ENCODE data around the gene BTF3L4.
"Not testable (repeated sequence)": the region's sequence is repeated elsewhere in the genome, so short reads cannot be mapped to it uniquely, and the experiment has no call there.

Gene BTF3L4

DNA sequence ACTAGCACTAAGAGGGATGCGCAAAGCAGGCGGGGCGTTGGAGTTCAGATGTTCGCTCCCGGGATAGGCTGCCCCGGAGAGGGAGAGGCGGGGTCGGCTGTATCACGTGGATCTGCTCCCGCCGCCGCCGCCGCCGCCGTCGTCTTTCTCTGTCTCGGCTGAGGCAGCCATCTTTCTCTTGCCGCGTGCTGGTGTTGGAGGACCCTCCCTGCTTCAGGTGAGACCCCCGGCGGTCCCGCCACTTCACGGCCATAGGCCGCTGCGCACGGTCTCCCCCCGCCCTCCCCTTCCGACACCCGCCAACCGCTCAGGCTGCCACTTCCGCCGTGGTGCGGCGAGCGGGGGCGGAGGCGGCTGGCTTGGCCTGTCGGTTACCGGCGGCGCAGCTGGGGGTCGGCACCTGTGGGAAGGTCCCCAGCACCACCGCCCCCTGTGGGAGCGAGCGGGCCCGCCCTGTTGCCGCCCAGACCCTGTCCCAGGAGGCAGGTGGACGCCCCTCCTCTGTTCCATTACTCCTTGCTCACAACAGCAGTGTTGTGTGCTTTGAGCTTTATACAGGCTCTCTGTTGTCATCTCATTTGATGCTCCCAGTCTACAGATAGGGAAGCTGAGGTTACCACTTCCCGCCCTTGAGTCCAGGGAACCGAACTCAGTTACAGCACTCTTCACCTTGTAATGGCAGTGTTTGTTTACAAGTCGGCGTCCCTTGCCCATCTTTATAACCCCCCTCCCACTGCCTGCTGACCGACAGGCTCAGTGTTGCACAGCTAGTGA lies at the start of gene BTF3L4:
Gene BTF3L4, plus strand, starts transcription at position 133 of the 774 bp plus-strand sequence. CDS start 3,553 bp downstream, outside the sequence.
- TF ChIP-seq HDGF (IDR thresholded peaks at IDR 0.05; ENCODE audit: borderline replicate concordance) (no peak), ELF4 (IDR thresholded peaks at IDR 0.05) (peak; percentile 24; the same call in 1 of the 2 replicates), L3MBTL2 (conservative IDR thresholded peaks at IDR 0.05) (peak; percentile 72), CTBP1 (IDR thresholded peaks at IDR 0.05; ENCODE audit: borderline replicate concordance) (no peak), LEF1 (IDR thresholded peaks at IDR 0.05; ENCODE audit: borderline replicate concordance) (no peak)
- POLR2A ChIA-PET = interaction anchor here (0.6 to 4.0 kb wide), 21 partner anchors 8 to 497 kb away, joined by 3 to 64 read pairs (median 5); partner anchors contain the start of genes CC2D1B, KTI12 and TUT4
- CTCF ChIA-PET = no interaction called here
- DNase-seq (ENCODE audit: extremely low spot score) = peak; percentile 90

GRCh38 chr1:52007215-52008002 lies 48.7 kb upstream of the BTF3L4 start:
- ChIA-PET POLR2A (no interaction called here), CTCF (no interaction called here)
- no peak for TF ChIP-seq ZNF384 (IDR thresholded peaks at IDR 0.05)
- no peak for TF ChIP-seq ARNT (IDR thresholded peaks at IDR 0.05)
- TF ChIP-seq FOXA1 (IDR thresholded peaks at IDR 0.05) = no peak
- DNase-seq (ENCODE audit: extremely low spot score) = no peak

- ChIA-PET POLR2A (no interaction called here), CTCF (no interaction called here)
- DNase-seq (ENCODE audit: extremely low spot score) = no peak
- TF ChIP-seq FOXM1 (IDR thresholded peaks at IDR 0.05; ENCODE audit: borderline replicate concordance) (no peak), HDGF (IDR thresholded peaks at IDR 0.05; ENCODE audit: borderline replicate concordance) (no peak), FOXK2 (IDR thresholded peaks at IDR 0.05) (no peak), SP1 (IDR thresholded peaks at IDR 0.05) (no peak), FOXA1 (IDR thresholded peaks at IDR 0.05) (no peak), CTBP1 (IDR thresholded peaks at IDR 0.05; ENCODE audit: borderline replicate concordance) (no peak), SUZ12 (IDR thresholded peaks at IDR 0.05) (no peak), L3MBTL2 (conservative IDR thresholded peaks at IDR 0.05) (no peak), LEF1 (IDR thresholded peaks at IDR 0.05; ENCODE audit: borderline replicate concordance) (no peak)
Observed at GRCh38 chr1:52008071-52008809, 47.9 kb upstream of the BTF3L4 start.

DNA sequence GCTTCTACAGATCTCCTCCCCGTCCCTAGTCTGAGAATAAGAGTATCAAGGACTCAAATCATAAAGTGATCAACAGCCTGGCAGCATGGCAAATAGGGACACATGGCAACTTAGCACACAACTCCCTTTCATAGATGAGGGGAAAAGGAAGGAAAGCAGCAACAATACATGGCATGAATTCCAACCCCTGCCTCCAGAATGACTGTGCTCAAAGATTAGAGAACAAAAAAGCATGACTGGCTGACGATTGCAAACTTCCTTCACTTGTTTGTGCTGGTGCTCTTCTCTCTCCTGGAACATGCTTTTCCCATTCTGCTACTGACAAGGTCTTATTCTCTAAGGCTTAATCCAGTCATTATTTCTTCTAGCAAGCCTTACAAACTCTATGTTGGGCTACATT lies 34.0 kb upstream of the BTF3L4 start:
- no peak for DNase-seq (ENCODE audit: extremely low spot score)
- POLR2A ChIA-PET = interaction anchor here (1.1 kb wide), 1 partner anchor 33 kb away, joined by 6 read pairs; the partner anchor contains the start of gene TXNDC12
- no peak for TF ChIP-seq HDGF (IDR thresholded peaks at IDR 0.05; ENCODE audit: borderline replicate concordance)
- TF ChIP-seq SP1 (IDR thresholded peaks at IDR 0.05) = no peak
- TF ChIP-seq NFRKB (IDR thresholded peaks at IDR 0.05) = no peak
- TF ChIP-seq CTBP1 (IDR thresholded peaks at IDR 0.05; ENCODE audit: borderline replicate concordance) = no peak
- TF ChIP-seq L3MBTL2 (conservative IDR thresholded peaks at IDR 0.05) = no peak
- no peak for TF ChIP-seq FOXK2 (IDR thresholded peaks at IDR 0.05)
- no peak for TF ChIP-seq ARNT (IDR thresholded peaks at IDR 0.05)
- TF ChIP-seq FOXM1 (IDR thresholded peaks at IDR 0.05; ENCODE audit: borderline replicate concordance) = no peak
- CTCF ChIA-PET = no interaction called here

GRCh38 chr1:52026278-52026677 lies 29.8 kb upstream of the BTF3L4 start:
- ChIA-PET CTCF (no interaction called here), POLR2A (no interaction called here)
- TF ChIP-seq FOXA1 (IDR thresholded peaks at IDR 0.05) (no peak), FOXK2 (IDR thresholded peaks at IDR 0.05) (no peak), SP1 (IDR thresholded peaks at IDR 0.05) (no peak)
- no peak for DNase-seq (ENCODE audit: extremely low spot score)

DNA sequence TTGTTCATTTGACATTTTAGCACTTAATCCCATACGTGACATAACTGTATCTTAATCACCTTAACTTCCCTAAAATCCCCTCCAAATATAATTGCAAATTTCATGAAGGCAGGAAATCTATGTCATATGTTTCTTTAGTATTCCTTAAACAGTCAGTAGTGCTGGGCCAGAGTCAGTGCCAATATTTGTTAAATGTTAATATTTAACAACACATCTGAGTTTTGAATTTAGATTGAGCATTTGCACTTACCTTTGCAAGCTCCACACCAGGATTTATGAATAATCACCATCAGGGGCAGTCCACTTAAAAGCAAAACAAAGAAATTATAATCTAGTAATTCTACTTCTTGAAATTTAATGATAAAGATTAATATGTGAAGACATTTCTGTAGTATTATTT lies 27.8 kb upstream of the BTF3L4 start:
- CTCF ChIA-PET = no interaction called here
- no peak for TF ChIP-seq L3MBTL2 (conservative IDR thresholded peaks at IDR 0.05)
- no peak for TF ChIP-seq ZNF384 (IDR thresholded peaks at IDR 0.05)
- POLR2A ChIA-PET = interaction anchor here (0.8 to 1.7 kb wide), 2 partner anchors 26 to 27 kb away, joined by 3 to 9 read pairs; partner anchors contain the start of gene TXNDC12
- no peak for DNase-seq (ENCODE audit: extremely low spot score)

DNA sequence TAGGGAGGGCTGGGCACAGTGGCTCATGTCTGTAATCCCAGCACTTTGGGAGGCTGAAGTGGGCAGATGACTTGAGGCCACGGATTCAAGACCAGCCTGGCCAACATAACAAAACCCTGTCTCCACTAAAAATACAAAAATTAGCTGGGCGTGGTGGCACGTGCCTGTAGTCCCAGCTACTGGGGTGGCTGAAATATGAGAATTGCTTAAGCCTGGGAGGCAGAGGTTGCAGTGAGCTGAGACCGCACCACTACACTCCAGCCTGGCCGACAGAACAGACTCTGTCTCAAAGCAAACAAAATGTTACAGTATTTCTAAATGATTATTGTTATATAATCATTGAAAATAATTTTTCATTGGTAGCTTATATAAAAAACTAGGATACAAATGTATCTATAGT lies 27.3 kb upstream of the BTF3L4 start:
- POLR2A ChIA-PET = interaction anchor here (0.8 to 1.7 kb wide), 2 partner anchors 25 to 26 kb away, joined by 3 to 9 read pairs; partner anchors contain the start of gene TXNDC12

GRCh38 chr1:52032124-52032784 lies 23.8 kb upstream of the BTF3L4 start:
- ChIA-PET CTCF (no interaction called here), POLR2A (interaction anchor here (4.9 kb wide), 1 partner anchor 23 kb away, joined by 64 read pairs; the partner anchor contains the start of genes BTF3L4 and TXNDC12)
- DNase-seq (ENCODE audit: extremely low spot score) = no peak
- no peak for TF ChIP-seq FOXM1 (IDR thresholded peaks at IDR 0.05; ENCODE audit: borderline replicate concordance)
- TF ChIP-seq FOXK2 (IDR thresholded peaks at IDR 0.05) = no peak
- TF ChIP-seq, protein P1, sequence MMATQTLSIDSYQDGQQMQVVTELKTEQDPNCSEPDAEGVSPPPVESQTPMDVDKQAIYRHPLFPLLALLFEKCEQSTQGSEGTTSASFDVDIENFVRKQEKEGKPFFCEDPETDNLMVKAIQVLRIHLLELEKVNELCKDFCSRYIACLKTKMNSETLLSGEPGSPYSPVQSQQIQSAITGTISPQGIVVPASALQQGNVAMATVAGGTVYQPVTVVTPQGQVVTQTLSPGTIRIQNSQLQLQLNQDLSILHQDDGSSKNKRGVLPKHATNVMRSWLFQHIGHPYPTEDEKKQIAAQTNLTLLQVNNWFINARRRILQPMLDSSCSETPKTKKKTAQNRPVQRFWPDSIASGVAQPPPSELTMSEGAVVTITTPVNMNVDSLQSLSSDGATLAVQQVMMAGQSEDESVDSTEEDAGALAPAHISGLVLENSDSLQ (IDR thresholded peaks at IDR 0.05) = no peak
- no peak for TF ChIP-seq ARNT (IDR thresholded peaks at IDR 0.05)
- TF ChIP-seq L3MBTL2 (conservative IDR thresholded peaks at IDR 0.05) = no peak
- no peak for TF ChIP-seq TARDBP (IDR thresholded peaks at IDR 0.05)
- TF ChIP-seq ZNF384 (IDR thresholded peaks at IDR 0.05) = no peak
- no peak for TF ChIP-seq SP1 (IDR thresholded peaks at IDR 0.05)
- no peak for TF ChIP-seq NFRKB (IDR thresholded peaks at IDR 0.05)
- TF ChIP-seq FOXA1 (IDR thresholded peaks at IDR 0.05) = no peak
- TF ChIP-seq LEF1 (IDR thresholded peaks at IDR 0.05; ENCODE audit: borderline replicate concordance) = no peak
- no peak for TF ChIP-seq SUZ12 (IDR thresholded peaks at IDR 0.05)
- no peak for TF ChIP-seq HDGF (IDR thresholded peaks at IDR 0.05; ENCODE audit: borderline replicate concordance)
- TF ChIP-seq ELF4 (IDR thresholded peaks at IDR 0.05) = no peak
- no peak for TF ChIP-seq BHLHE40 (IDR thresholded peaks at IDR 0.05; ENCODE audit: borderline replicate concordance)

More for the DNA sequence above, 27.3 kb upstream of the BTF3L4 start:
- DNase-seq (ENCODE audit: extremely low spot score); CTCF ChIA-PET: not testable (repeated sequence)

All from HEK293T (cell line).